ENCODE measurements around the gene TP53BP2.

- TF ChIP-seq CTCF (conservative IDR thresholded peaks at IDR 0.05; ENCODE audit: low read length): no peak
- TF ChIP-seq EZH2phosphoT487 (IDR thresholded peaks at IDR 0.05; ENCODE audit: borderline replicate concordance, low read depth, low read length): no peak
Observed at GRCh38 chr1:223836586-223836985, 9.2 kb downstream of the TP53BP2 start.

All from OCI-LY7 (cell line).